ENCODE measurements around the gene RAB37.

RAB37 gene

DNA sequence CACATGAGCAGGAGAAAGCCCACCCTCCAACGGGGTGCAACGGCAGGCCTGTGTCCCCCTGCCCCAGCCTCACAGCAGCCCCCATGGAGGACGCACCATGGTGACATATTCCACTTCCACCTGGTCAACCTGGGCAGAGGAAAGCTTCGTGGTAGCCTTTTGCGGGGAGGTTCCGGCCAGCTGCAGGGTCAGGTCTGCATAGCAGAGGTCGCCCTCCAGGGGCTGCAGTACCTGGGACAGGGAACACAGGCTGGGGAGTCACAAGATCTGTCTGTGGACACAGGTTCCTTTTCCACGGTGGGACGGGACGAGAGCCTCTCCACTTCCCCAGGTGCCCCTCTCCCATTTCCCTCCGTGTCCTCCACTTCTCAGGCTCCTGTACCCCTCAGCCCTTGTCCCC, 41.4 kb upstream of the RAB37 start:
- Mint-ChIP-seq H3K9me3 (no peaks in the 10 kb centered on the region), H3K4me1 (no peaks in the 10 kb centered on the region), H3K27me3 (ENCODE audit: low read depth, poor library complexity) (peaks cover 79% of the 10 kb centered on the region), H3K36me3 (ENCODE audit: low read depth) (no peaks in the 10 kb centered on the region), H3K27ac (no peak overlapping the region), H3K4me3 (no peak overlapping the region)
- no peak for DNase-seq
- TF ChIP-seq, protein P1, sequence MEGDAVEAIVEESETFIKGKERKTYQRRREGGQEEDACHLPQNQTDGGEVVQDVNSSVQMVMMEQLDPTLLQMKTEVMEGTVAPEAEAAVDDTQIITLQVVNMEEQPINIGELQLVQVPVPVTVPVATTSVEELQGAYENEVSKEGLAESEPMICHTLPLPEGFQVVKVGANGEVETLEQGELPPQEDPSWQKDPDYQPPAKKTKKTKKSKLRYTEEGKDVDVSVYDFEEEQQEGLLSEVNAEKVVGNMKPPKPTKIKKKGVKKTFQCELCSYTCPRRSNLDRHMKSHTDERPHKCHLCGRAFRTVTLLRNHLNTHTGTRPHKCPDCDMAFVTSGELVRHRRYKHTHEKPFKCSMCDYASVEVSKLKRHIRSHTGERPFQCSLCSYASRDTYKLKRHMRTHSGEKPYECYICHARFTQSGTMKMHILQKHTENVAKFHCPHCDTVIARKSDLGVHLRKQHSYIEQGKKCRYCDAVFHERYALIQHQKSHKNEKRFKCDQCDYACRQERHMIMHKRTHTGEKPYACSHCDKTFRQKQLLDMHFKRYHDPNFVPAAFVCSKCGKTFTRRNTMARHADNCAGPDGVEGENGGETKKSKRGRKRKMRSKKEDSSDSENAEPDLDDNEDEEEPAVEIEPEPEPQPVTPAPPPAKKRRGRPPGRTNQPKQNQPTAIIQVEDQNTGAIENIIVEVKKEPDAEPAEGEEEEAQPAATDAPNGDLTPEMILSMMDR (IDR thresholded peaks at IDR 0.05): no peak

DNA sequence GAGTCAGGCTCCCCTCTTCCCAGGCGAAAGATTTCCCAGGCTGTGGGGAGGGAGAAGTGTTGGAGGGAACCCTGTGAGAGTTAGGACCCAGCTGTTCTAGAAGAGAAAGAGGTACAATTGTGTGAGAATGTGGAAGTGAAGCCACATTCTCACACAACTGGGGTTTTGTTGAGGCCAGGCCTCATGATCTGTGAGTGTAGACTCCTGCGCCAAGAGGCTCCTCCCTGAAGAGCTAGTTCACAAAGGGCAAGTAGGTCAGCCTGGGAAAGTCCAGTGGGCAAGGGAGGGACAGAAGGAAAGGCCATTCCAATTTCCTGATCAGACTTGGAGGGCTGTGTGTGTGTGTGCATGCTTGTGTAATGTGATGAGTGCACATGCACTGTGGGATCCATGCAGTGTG, 39.5 kb upstream of the RAB37 start:
- no peaks in the 10 kb centered on the region for H3K9me3 Mint-ChIP-seq
- DNase-seq: no peak
- H3K27me3 Mint-ChIP-seq (ENCODE audit: low read depth, poor library complexity): peaks cover 73% of the 10 kb centered on the region
- no peak overlapping the region for H3K27ac Mint-ChIP-seq
- TF ChIP-seq, protein P1 (IDR thresholded peaks at IDR 0.05): no peak
- H3K4me1 Mint-ChIP-seq: no peaks in the 10 kb centered on the region
- no peak overlapping the region for H3K4me3 Mint-ChIP-seq
- no peaks in the 10 kb centered on the region for H3K36me3 Mint-ChIP-seq (ENCODE audit: low read depth)

DNA sequence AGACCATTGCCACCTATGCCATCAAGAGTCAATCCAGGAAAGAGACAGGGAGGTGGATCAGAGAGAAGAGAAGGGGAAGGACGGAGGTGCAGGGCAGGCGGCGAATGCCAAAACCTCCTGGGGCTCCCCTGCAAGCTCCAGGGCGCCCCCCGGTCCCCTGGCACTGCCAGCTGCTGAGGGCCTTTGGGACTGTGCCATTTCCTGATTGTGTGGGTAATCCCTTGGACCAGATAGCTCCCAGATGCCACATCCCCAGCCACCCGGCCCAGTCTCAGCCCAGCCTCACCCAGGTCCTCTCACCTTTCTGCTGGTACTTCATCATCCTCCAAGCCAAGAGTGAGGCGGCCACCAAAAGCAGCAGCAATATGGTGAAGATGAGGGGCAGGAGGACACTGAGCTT, 39.0 kb upstream of the RAB37 start:
- TF ChIP-seq, protein P1 (IDR thresholded peaks at IDR 0.05): no peak
- Mint-ChIP-seq H3K9me3 (no peaks in the 10 kb centered on the region), H3K4me3 (no peak overlapping the region), H3K4me1 (no peaks in the 10 kb centered on the region), H3K27me3 (ENCODE audit: low read depth, poor library complexity) (peaks cover 71% of the 10 kb centered on the region), H3K36me3 (ENCODE audit: low read depth) (no peaks in the 10 kb centered on the region), H3K27ac (no peak overlapping the region)
- no peak for DNase-seq

DNA sequence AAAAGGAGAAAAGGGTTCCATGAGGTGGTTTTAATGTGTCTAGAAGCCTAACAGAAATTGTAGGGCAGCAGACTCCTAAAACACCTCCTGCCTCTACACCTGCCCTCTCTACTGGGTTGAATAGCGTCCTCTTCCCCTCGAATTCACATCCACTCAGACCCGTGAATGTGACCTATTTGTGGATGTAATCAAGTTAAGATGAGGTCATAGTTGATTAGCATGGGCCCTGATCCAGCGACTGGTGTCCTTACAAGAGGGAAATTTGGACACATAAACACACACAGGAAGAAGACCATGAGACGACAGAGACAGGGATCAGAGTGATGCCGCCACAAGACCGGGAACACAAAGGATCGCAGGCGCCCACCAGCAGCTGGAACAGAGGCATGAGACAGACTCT, 37.8 kb upstream of the RAB37 start:
- DNase-seq: no peak
- TF ChIP-seq, protein P1 (IDR thresholded peaks at IDR 0.05): no peak
- Mint-ChIP-seq H3K36me3 (ENCODE audit: low read depth) (no peaks in the 10 kb centered on the region), H3K4me1 (peaks cover 4% of the 10 kb centered on the region), H3K4me3 (no peak overlapping the region), H3K27me3 (ENCODE audit: low read depth, poor library complexity) (peaks cover 68% of the 10 kb centered on the region), H3K9me3 (no peaks in the 10 kb centered on the region), H3K27ac (no peak overlapping the region)

DNA sequence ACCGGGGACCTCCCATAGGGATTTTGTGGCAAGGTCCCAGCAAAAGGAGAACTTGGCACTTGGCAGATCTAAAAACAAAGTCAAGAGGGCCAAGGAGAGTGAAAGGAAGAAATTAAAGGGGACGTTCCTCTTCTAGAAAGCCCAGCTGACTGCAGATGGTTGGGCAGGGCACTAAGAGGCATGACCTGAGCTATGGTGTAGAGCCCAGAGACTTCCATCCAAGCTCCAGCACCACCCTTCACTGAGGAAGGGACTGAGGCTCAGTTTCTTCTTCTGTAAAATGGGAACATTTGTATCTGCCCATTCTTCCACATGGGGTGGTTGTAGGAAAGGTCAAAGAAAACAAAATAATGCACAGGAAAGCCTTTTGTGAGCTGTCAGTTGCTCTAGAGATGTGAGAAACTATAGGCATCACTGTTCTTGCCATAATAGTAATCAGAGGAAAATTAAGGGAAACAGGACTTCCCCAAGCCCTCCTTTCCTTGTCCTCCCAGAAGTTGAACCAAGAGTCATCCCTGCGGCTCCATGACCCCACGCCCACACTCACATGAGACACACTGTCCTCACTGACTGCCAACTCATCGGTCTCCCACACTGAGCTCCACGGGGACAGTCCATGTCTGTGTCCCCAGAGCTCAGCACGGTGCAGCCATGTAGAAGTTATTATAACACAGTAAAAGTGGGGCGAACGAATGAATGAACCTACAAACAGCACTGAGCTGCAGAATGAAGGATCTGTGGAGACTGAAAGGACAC, 34.8 kb upstream of the RAB37 start:
- H3K27ac Mint-ChIP-seq: no peak overlapping the region
- TF ChIP-seq, protein P1 (IDR thresholded peaks at IDR 0.05): no peak
- H3K36me3 Mint-ChIP-seq (ENCODE audit: low read depth): no peaks in the 10 kb centered on the region
- no peaks in the 10 kb centered on the region for H3K9me3 Mint-ChIP-seq
- H3K4me1 Mint-ChIP-seq: peaks cover 13% of the 10 kb centered on the region
- peaks cover 50% of the 10 kb centered on the region for H3K27me3 Mint-ChIP-seq (ENCODE audit: low read depth, poor library complexity)
- no peak for DNase-seq
- H3K4me3 Mint-ChIP-seq: no peak overlapping the region

DNA sequence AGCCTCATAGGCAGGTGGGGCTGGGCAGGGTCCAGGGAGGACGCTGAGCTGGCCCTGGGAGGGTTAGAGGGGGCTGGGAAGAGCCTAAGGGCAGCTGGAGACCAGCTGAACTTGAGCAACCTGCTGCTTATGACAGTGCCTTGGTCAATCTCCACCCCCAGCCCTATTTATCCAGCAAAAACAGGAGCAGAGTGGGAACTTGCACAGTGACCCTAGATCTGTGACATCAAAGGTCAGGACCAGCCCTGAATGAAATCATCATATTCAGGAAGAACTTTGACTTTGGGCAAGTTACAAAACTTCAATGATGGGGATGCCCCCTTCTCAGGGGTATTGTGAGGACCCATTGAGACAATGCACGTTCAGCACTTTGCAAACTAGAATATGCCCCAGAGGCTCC, 33.7 kb upstream of the RAB37 start:
- no peak overlapping the region for H3K27ac Mint-ChIP-seq
- TF ChIP-seq, protein P1 (IDR thresholded peaks at IDR 0.05): no peak
- no peaks in the 10 kb centered on the region for H3K36me3 Mint-ChIP-seq (ENCODE audit: low read depth)
- H3K4me3 Mint-ChIP-seq: no peak overlapping the region
- peaks cover 2% of the 10 kb centered on the region for H3K9me3 Mint-ChIP-seq
- H3K27me3 Mint-ChIP-seq (ENCODE audit: low read depth, poor library complexity): peaks cover 50% of the 10 kb centered on the region
- peaks cover 13% of the 10 kb centered on the region for H3K4me1 Mint-ChIP-seq
- DNase-seq: no peak
